Duodenal mucosa (tissue), 2 donors: ENCODE measurements around the gene GAPT.

ENCODE experiments used
- H3K27ac ChIP-seq: one replicate; pipeline ENCODE4 v1.7.0; 2013; ENCODE audit warnings: low read depth, low read length
- H3K27me3 ChIP-seq, 2 donors: one replicate each; pipeline ENCODE4 v1.7.0; 2013; ENCODE audit warnings: low read length in 2 of 2, control low read depth in 1 of 2; ENCODE audit not compliant: insufficient read depth in 2 of 2, control insufficient read depth in 1 of 2
- H3K36me3 ChIP-seq, 2 donors: one replicate each; pipeline ENCODE4 v1.7.0; 2013; ENCODE audit warnings: low read length in 2 of 2, control low read depth in 1 of 2; ENCODE audit not compliant: insufficient read depth in 2 of 2, control insufficient read depth in 1 of 2
- H3K4me1 ChIP-seq, 2 donors: one replicate each; pipeline ENCODE4 v1.7.0; 2013; ENCODE audit warnings: low read length in 2 of 2, control low read depth in 1 of 2; ENCODE audit not compliant: insufficient read depth in 2 of 2, control insufficient read depth in 1 of 2
- H3K4me3 ChIP-seq, 2 donors: one replicate each; pipeline ENCODE4 v1.7.0; 2013; ENCODE audit warnings: low read length in 2 of 2, low read depth in 1 of 2
- H3K9ac ChIP-seq, 2 donors: one replicate each; pipeline ENCODE4 v1.7.0; 2013; ENCODE audit warnings: low read length in 2 of 2, low read depth in 1 of 2
- H3K9me3 ChIP-seq, 2 donors: one replicate each; pipeline ENCODE4 v1.7.0; 2013; ENCODE audit warnings: low read length in 2 of 2, control low read depth in 1 of 2; ENCODE audit not compliant: control insufficient read depth in 1 of 2

GAPT gene

GRCh38 chr5:58491216-58491892, at the start of gene GAPT:
Gene GAPT, plus strand, starts transcription at chr5:58491435. Its CDS starts 3,102 bp downstream, at chr5:58494537.
- Histone ChIP-seq H3K27me3 (no peaks in the 10 kb centered on the region), H3K4me3 (no peak within 1 kb of the TSS), H3K27ac (no peak within 1 kb of the TSS), H3K9me3 (no peaks in the 10 kb centered on the region), H3K36me3 (no peaks in the 10 kb centered on the region), H3K9ac (no peak within 1 kb of the TSS), H3K4me1 (no peaks in the 10 kb centered on the region)

- Histone ChIP-seq H3K27ac (no peak overlapping the region), H3K27me3 (no peaks in the 10 kb centered on the region), H3K9me3 (no peaks in the 10 kb centered on the region), H3K4me1 (no peaks in the 10 kb centered on the region), H3K9ac (no peak overlapping the region), H3K36me3 (no peaks in the 10 kb centered on the region), H3K4me3 (no peak overlapping the region)
Observed at GRCh38 chr5:58444805-58445204, 46.4 kb upstream of the GAPT start.

GRCh38 chr5:58446024-58446423, 45.2 kb upstream of the GAPT start:
- no peaks in the 10 kb centered on the region for H3K36me3 ChIP-seq
- H3K27me3 ChIP-seq, result no peaks in the 10 kb centered on the region
- no peak overlapping the region for H3K9ac ChIP-seq
- H3K4me1 ChIP-seq, result no peaks in the 10 kb centered on the region
- no peak overlapping the region for H3K27ac ChIP-seq
- no peak overlapping the region for H3K4me3 ChIP-seq
- no peaks in the 10 kb centered on the region for H3K9me3 ChIP-seq

GRCh38 chr5:58447226-58447625, 44.0 kb upstream of the GAPT start:
- Histone ChIP-seq H3K36me3 (no peaks in the 10 kb centered on the region), H3K27me3 (no peaks in the 10 kb centered on the region), H3K9ac (no peak overlapping the region), H3K9me3 (no peaks in the 10 kb centered on the region), H3K4me3 (no peak overlapping the region), H3K27ac (no peak overlapping the region), H3K4me1 (no peaks in the 10 kb centered on the region)

- Histone ChIP-seq H3K9me3 (no peaks in the 10 kb centered on the region), H3K27ac (no peak overlapping the region), H3K4me1 (peaks cover 7 to 10% of the 10 kb centered on the region in 2 donors), H3K9ac (no peak overlapping the region), H3K27me3 (no peaks in the 10 kb centered on the region), H3K4me3 (no peak overlapping the region), H3K36me3 (peaks cover 8 to 9% of the 10 kb centered on the region in 2 donors)
Observed at GRCh38 chr5:58450018-58450417, 41.2 kb upstream of the GAPT start.

- H3K9ac ChIP-seq, result no peak overlapping the region
- no peak overlapping the region for H3K4me3 ChIP-seq
- H3K27me3 ChIP-seq, result no peaks in the 10 kb centered on the region
- H3K4me1 ChIP-seq, result peaks cover 7 to 11% of the 10 kb centered on the region in 2 donors
- peaks cover 17 to 18% of the 10 kb centered on the region in 2 donors for H3K36me3 ChIP-seq
- no peak overlapping the region for H3K27ac ChIP-seq
- H3K9me3 ChIP-seq, result no peaks in the 10 kb centered on the region
Observed at GRCh38 chr5:58450811-58451629, 40.2 kb upstream of the GAPT start.

GRCh38 chr5:58451732-58452565, 39.3 kb upstream of the GAPT start:
- peaks cover 21 to 26% of the 10 kb centered on the region in 2 donors for H3K36me3 ChIP-seq
- no peak overlapping the region for H3K27ac ChIP-seq
- no peak overlapping the region for H3K9ac ChIP-seq
- no peak overlapping the region for H3K4me3 ChIP-seq
- H3K27me3 ChIP-seq, result no peaks in the 10 kb centered on the region
- no peaks in the 10 kb centered on the region for H3K9me3 ChIP-seq
- H3K4me1 ChIP-seq, result peaks cover 7 to 11% of the 10 kb centered on the region in 2 donors

- Histone ChIP-seq H3K4me1 (peaks cover 7 to 11% of the 10 kb centered on the region in 2 donors), H3K27ac (no peak overlapping the region), H3K36me3 (peaks cover 21 to 30% of the 10 kb centered on the region in 2 donors)
Observed at GRCh38 chr5:58452566-58453258, 38.5 kb upstream of the GAPT start.

GRCh38 chr5:58453306-58453705, 37.9 kb upstream of the GAPT start:
- H3K36me3 ChIP-seq, result peaks cover 21 to 30% of the 10 kb centered on the region in 2 donors
- no peaks in the 10 kb centered on the region for H3K27me3 ChIP-seq
- no peak overlapping the region for H3K27ac ChIP-seq
- H3K9me3 ChIP-seq, result no peaks in the 10 kb centered on the region
- H3K4me3 ChIP-seq, result no peak overlapping the region
- no peak overlapping the region for H3K9ac ChIP-seq
- peaks cover 7 to 11% of the 10 kb centered on the region in 2 donors for H3K4me1 ChIP-seq

More at GRCh38 chr5:58452566-58453258, 38.5 kb upstream of the GAPT start:
- Histone ChIP-seq H3K9me3 (no peaks in the 10 kb centered on the region), H3K27me3 (no peaks in the 10 kb centered on the region), H3K4me3 (no peak overlapping the region), H3K9ac (no peak overlapping the region)
